GM03348 (cell line): ENCODE measurements around the gene SRGAP2C.
"Not testable (repeated sequence)": the region's sequence is repeated elsewhere in the genome, so short reads cannot be mapped to it uniquely, and the experiment has no call there.

ENCODE experiments used
- DNase-seq: peaks from one replicate; pipeline ENCODE4 v3.0.0; 2012; ENCODE audit warnings: low spot score

Gene SRGAP2C

DNA sequence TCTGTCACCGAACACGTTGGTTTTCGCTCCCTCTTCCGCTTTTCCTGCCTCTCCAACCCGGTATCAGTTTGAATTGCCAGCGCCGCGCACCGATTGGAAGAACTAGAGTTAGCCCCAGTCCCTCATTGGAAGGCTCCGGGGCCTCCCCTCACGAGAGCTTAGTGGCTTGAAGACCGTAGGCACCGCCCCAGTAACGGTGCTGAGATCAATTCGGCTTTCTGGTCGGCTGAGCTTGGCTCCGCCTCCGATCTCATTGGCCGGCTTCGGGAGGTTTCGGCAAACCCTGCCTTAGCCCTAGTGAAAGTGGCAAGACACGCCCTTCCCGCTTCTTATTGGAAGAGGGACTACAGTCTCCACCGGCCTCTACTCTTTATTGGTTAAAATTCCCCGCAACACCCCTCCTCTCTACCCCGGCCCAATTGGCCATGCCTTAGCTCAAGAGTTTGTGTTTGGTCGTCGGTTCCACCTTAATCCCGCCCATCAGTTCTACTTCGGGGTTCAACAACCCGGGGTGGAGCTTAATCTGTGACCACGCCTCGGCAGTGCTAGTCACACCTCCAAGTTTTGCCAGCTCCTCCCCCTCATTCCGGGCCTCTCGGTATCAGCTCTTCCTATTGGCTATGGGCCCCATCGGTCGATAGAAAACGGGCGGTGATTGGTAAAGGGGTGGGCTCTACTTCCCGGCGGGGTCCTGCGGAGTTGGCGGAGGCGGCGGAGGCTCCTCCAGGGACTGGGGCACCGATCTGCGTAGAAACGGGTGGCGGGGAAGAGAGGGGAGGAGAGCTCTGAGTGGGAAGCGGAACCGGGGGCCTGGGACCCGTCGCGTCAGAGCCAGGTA lies at the start of gene SRGAP2C, which contains the start of gene FAM72B:
SRGAP2C (plus strand) TSS at position 686 of the 838 bp plus-strand sequence. CDS start 2,472 bp downstream, outside the sequence.
FAM72B (minus strand) TSS at position 51 of the 838 bp plus-strand sequence. CDS start 851 bp downstream, outside the sequence.
- peak; percentile 86 for DNase-seq

DNA sequence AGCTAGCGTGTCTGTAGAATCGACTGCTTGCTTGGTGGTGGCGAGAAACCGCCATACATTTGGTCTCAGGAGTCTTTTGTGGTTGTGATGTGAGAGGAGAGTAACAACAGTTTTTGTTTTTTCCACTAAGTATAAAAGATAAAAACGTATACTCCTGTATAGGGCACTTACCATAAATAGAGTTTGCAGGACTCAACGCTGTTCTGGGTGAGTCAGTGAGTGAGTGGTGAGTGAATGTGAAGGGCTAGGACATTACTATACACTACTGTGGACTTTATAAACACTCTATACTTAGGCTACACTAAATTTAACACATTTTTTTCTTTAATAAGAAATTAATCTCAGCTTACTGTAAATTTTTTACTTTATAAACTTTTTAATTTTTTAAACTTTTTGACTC lies 44.4 kb upstream of the SRGAP2C start:
- not testable (repeated sequence) for DNase-seq

DNA sequence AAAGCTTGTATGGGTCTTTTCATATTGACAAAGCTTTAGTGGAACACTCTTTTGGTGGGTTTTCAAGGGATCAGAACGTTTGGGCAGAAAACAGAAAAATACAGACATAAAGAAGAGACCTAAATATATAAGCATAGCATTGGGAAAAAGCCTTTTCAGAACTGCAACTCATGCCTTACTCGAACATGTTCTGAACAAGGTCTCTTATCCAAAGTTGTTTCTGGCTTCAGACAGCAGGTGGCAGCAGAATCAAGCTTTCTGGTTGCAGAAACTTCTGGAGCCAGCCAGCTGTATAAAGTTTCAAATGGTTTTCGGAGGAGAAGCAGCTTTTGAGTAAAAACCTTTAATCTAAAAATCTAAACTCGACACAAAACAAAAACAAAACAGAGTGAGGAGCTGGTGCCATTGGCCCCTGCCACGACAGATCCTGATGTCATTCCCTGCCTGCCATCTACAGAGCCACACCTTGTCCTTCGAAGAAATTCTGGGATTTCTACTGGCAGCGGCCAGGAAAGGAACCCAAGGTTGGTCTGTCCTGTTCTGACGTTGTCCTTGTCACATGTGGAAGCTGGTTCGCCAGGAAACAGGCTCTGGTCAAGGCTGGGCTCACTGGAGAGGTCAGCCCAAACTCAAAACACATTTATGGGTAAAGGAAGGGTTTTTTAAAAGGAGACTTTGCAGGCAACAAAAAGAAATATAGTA lies 36.1 kb upstream of the SRGAP2C start:
- not testable (repeated sequence) for DNase-seq

DNA sequence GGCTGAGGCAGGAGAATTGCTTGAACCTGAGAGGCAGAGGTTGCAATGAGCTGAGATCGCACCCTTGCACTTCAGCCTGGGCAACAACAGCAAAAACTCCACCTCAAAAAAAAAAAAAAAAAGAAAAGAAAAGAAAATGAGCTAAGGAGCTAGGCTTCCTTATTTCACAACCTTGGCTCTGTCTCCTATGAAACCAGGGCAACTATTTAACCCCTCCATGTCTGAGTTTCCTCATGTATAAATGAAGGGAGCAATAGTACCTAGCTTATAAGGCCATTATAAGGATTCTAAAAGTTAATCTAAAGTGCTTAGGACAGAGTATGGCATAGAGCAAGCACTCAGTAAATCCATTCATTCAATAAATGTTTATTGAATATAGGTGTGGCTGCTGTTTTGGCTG lies 33.5 kb upstream of the SRGAP2C start:
- DNase-seq, result not testable (repeated sequence)

DNA sequence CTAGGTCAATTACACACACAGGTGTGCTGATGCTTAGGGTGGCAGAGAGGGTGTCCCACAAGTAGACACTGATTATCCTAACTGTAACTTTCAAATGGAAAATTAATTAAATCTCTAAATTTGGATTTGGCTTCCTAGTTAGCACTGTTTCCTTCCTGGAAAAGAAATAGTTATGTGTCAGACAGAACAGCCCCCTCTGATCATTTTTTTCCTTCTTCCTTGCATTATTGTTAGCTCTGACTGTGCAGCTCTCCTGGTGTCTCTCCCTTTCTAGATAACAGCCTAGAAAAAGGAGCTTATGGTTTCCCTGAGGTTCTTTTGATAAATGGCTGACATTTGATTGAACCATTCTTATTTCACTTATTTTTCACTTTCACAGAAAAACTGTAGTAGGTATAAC lies 32.0 kb upstream of the SRGAP2C start:
- not testable (repeated sequence) for DNase-seq

DNA sequence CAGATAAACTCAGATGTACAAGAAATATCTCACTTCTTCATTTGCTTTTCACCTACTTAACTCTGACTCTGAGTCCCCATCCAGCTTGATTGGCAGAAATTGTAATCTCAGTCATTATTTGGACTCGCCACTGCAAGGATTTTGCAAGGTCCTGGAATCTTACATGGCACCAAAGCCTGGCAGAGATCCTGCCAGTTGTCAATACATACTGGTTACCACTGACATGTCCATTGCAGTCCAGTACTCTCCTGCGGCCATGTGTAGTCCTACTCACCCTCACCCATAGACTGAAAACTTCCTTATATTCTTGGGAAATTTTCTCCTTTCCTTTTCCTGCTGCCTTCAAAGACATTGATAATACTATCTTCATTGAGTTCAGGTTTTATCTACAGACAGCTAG lies 30.0 kb upstream of the SRGAP2C start:
- not testable (repeated sequence) for DNase-seq

DNA sequence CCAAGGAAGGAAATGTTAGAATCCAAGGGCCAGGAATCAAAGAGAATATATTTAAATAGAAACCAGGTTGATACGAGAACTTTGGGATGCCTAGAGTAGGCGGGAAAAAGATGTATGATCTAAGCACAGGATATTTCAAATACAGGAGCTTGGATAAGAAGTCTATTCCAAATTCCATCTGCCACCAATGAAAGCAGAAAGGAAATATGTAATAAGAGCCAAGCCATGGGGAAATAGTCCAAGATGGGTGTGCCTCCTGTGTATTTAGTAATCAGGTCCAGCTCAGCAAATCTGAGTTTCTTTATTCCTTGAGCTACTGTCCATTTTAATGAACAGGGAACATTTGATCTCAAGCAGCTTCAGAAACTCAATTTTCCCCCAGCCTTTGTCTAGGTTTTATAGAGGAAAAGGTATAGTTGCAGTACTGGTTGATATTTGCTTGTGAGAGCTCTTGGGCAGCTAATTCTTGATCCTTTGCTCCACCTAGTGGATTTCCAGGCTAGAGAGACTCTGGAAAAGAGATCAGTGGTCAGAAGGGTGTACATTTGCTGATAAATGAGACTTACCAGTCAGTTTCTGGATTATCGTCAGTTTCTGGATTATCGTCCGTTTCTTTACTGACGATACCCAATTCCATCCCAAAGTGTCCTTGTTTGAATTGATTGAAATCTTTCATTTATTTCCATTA lies 29.0 kb upstream of the SRGAP2C start:
- DNase-seq, result not testable (repeated sequence)

DNA sequence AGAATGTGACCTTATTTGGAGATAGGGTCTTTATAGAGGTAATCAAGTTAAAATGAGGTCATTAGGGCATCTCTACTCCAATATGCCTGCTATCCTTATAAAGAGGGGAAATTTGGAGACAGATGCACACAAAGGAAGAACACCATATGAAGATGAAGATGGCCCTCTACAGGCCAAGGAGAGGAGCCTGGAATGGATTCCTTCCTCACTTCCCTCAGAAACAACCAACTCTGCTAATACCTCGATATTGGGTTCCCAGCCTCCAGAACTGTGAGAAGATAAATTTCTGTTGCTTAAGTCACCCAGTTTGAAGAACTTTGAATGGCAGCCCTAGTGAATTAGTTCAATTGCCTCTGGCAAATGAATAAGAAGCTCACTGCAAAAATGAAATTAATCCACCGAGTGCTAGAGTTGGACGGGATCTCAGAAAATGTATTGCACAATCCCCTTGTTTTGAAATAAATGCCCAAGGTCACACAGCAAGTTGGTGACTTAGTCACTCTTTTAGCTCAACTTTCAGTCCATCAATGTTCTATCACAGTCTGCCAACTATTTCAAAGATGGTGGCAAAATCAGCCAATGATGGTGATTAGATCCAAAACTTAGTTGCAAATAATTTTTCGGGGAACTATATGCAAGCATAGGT lies 27.7 kb upstream of the SRGAP2C start:
- not testable (repeated sequence) for DNase-seq

- DNase-seq, result not testable (repeated sequence)
Measured at GRCh38 chr1:121157609-121158008, 27.2 kb upstream of the SRGAP2C start.

DNA sequence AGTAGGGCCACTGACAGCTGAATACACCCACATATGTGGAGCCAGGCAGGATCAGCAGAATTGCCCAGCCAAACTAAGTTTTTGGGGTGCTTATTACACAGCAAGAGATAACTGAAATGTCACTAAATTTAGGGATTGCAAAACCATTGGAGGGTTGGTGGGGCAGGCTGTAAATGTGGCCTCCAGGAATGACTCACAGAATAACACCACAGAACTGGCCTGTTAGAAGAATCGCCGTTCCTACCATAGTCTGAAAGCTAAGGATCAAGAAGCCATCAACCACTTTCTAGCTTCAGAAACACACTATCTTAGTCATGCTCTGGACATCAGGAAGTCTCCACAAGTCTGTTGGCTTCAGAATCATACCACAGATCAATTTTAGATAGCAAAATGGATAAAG lies 24.7 kb upstream of the SRGAP2C start:
- not testable (repeated sequence) for DNase-seq

DNA sequence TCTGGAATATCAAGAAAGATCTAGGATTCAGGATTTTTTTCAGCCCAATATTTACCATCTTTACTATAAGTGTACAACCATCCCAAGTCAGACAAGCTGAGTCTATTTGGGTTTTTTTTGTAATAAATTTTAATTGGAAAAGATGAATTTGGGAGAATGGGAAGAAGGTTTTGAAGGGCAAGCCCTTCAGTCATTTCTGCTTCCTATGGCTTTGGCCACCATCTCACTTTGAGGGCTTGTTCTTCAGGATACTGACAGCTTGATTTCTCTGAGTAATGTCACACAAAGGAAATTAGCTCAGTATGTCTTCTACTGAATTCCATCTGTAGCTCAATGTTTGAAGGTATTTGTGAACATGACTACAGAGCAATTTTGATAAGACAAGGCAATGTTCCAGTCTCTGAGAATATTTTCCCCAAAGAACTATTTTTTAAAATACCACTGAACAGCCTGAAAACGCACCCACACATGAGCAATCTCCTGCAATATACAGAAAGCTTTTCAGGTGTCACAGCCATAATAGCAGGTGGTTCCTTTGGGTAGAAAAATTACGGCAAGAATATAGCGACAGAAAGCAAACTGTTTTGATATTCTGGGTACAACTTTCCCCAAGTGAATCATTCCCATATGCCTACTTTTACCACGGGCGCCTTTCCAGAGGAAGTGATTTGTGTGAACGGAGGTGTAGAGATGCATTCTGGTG lies 23.4 kb upstream of the SRGAP2C start:
- not testable (repeated sequence) for DNase-seq

GRCh38 chr1:121163850-121164757 lies 20.7 kb upstream of the SRGAP2C start:
- not testable (repeated sequence) for DNase-seq

DNA sequence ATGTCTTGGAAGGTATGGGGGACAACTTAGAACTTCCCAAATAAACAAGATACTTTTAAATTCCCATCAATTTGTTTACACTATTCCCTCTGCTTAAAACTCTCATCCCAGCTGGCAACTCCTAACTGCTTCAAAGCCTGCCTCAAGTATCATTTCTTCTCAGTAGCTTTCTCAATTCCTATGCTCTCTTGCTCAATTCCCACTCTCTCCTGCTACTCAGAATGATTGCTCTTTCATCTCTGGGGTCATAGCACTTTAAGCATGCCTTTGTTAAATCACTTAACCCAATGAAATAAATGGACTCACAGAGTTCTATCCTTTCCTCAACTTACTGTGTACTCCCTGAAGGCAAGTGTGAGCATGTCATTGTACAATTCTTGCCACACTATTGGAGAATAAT lies 19.5 kb upstream of the SRGAP2C start:
- not testable (repeated sequence) for DNase-seq

DNA sequence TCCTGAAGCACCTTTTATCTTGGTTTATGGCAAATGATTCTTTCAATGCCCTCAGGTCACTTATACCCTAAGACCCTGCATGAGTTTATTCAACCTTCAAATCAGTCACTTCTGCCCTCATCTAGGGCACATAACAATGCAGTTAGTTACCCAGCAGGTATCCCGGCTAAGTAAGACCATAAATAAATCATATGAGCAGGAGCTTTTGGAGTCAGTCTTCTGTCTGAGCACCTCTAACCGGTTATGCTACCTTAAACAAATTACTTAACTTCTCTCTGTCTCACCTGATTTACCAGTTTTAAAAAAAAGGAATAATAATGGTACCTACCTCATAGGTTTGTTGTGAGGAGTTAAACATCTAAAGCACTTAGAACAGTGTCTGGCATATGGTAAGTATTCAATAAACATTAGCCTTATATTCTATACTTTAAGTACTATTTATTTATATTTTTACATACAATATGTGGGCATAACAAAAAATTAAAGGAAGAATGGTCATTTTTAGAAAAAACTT lies 17.5 kb upstream of the SRGAP2C start:
- not testable (repeated sequence) for DNase-seq

DNA sequence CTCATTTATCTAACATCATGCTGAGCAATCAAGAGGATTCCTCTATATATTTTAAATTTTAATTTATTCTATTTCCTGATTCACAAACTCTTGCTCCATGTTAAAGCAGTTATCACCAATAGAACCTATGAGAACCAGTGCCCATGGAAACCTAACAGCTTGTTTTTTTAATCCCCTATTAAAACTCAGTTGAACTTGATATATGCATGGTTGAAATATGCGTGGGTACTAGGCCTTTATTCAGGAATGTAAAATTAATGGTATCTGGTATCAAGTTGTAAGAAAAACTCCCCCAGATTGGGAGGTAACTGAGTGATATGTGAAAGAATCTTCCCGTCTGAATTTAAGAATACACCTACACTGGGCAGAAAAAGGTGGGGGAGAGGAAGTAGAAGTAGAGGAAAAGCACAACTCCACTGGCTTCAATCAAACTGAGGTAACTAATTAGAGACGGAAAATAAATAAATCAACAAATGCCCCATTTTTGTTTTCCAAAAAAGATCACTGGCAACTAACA lies 16.6 kb upstream of the SRGAP2C start:
- DNase-seq, result not testable (repeated sequence)

GRCh38 chr1:121176649-121177048 lies 8.1 kb upstream of the SRGAP2C start:
- DNase-seq, result not testable (repeated sequence)

GRCh38 chr1:121178197-121178596 lies 6.6 kb upstream of the SRGAP2C start:
- not testable (repeated sequence) for DNase-seq

- DNase-seq, result not testable (repeated sequence)
Measured at GRCh38 chr1:121183867-121184266, 908 bp upstream of the SRGAP2C start.

- DNase-seq, result not testable (repeated sequence)
Measured at GRCh38 chr1:121185140-121185708, 449 bp downstream of the SRGAP2C start.
